Aorta (tissue), 5 donors: ENCODE data around the gene SSH2. TPM values are rescaled to one million over a fixed set of nuclear protein-coding genes. Genes with fewer than 3 reads are reported as not detected.
"Not testable (repeated sequence)": the region's sequence is repeated elsewhere in the genome, so short reads cannot be mapped to it uniquely, and the experiment has no call there.

Experiments used
- ATAC-seq: fragments of 200-7000 bp; cut with Tn5 transposase; one replicate; pipeline ENCODE4 v1.9.1; 2022; ENCODE audit warnings: moderate library complexity; ENCODE audit not compliant: low FRiP score
- DNase-seq, 2 donors: peaks; one replicate each; pipeline ENCODE4 v3.0.0-alpha.2; 2020
- H3K27ac ChIP-seq, 2 donors: one replicate each; pipeline ENCODE4 v1.5.1; 2013; ENCODE audit warnings: low read length in 2 of 2, mild to moderate bottlenecking in 2 of 2, moderate library complexity in 2 of 2, control low read depth in 1 of 2, inconsistent platforms in 1 of 2, low read depth in 1 of 2
- H3K27me3 ChIP-seq, 2 donors: one replicate each; pipeline ENCODE4 v1.6.1; 2013; ENCODE audit warnings: control low read depth in 1 of 2, low read length in 1 of 2, mild to moderate bottlenecking in 1 of 2, moderate library complexity in 1 of 2; ENCODE audit not compliant: insufficient read depth in 2 of 2, control insufficient read depth in 1 of 2
- H3K36me3 ChIP-seq, 2 donors: one replicate each; pipeline ENCODE4 v1.6.1; 2013; ENCODE audit warnings: control low read depth in 1 of 2, low read length in 1 of 2, mild to moderate bottlenecking in 1 of 2; ENCODE audit not compliant: insufficient read depth in 2 of 2, control insufficient read depth in 1 of 2
- H3K4me1 ChIP-seq, 2 donors: one replicate each; pipeline ENCODE4 v1.6.1; 2013; ENCODE audit warnings: low read length in 2 of 2, control low read depth in 1 of 2, mild to moderate bottlenecking in 1 of 2, moderate library complexity in 1 of 2; ENCODE audit not compliant: insufficient read depth in 2 of 2, control insufficient read depth in 1 of 2
- H3K4me3 ChIP-seq, 2 donors: one replicate each; pipeline ENCODE4 v1.5.1; 2013; ENCODE audit warnings: low read length in 2 of 2, control low read depth in 1 of 2, mild to moderate bottlenecking in 1 of 2
- H3K9me3 ChIP-seq: one replicate; pipeline ENCODE4 v1.6.1; 2013; ENCODE audit warnings: mild to moderate bottlenecking, low read length; ENCODE audit not compliant: control insufficient read depth
- WGBS, 2 donors: extraction: QIAGEN DNeasy Blood & Tissue Kit; methylation state at CpG; one replicate each; pipeline ENCODE4 v1.1.7; 2013; 5-methylcytosine and 5-hydroxymethylcytosine counted together
- intact Hi-C, 2 donors: fragments of 100-400 bp; cut with DNase I; formaldehyde crosslinking; loops; one replicate each; pipeline versions ENCODE4 v1.14.2 to v1.15.0; 2022
- polyA plus RNA-seq, 2 donors: library from polyadenylated mRNA; stranded (reverse); fragments of 200-250 nt; gene quantifications; one replicate each; pipeline ENCODE4 v1.2.3, GENCODE V29; 2013
- total RNA-seq, 2 donors: library from RNA; stranded (reverse); fragmentation: NEBNext Ultra II Directional; extraction: Animal tissue kit (Norgen Biotek cat#: 25700); gene quantifications; one replicate each; pipeline ENCODE4 v1.2.1, GENCODE V29; 2021
- donor health status: healthy with polysubstance abuse.
- donor health status: Bipolar disorder and iron deficiency.
- donor health status: DM: no; HTN: no; CAD: no.
- donor health status: DM: no; HTN: no; CAD: no.
- donor health status: DM: yes; HTN: yes; CAD: no.

SSH2 gene
- total and polyA plus RNA-seq, 4 donors: 7.2 to 35.3 (median 30.3) TPM

DNA sequence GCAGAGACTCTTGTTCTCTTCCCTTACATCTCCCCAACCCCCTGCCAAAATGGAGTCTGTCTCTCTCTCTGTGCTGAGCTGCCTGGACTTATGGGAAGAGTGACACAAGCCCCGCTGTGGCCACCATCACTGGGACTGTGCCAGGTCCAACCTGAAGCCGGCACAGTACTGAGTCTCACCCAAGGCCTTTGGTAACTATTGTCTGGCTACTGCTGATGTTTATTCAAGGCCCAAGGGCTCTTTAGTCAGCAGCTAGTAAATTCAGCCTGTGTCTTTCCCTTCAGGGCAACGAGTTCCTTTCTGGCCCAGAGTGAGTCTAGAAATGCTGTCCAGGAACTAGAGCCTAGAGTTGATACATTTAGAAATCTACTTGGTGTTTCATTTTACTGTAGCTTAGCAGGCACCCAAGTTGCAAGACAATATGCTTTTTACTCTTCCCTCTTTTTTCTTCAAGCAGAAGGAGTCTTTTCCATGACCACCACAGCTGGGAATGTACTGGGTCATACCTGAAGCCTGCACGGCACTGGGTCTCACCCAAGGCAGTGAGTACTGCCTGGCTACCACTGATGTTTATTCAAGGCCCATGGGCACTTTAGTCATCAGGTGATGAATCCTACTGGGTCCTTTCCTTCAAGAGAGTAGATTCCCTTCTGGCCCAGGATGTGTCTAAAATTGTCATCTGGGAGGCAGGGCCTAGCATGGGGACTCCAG, 29.1 kb upstream of the SSH2 start:
- DNase-seq (no peak), ATAC-seq (no peak)
- no peaks in the 10 kb centered on the region for H3K36me3 ChIP-seq
- H3K4me1 ChIP-seq: no peaks in the 10 kb centered on the region
- intact Hi-C loops: no loop called here
- peaks cover 2% of the 10 kb centered on the region for H3K9me3 ChIP-seq
- WGBS, 2 donors: 79 to 81% methylated on average over 4 of the region's 4 CpGs
- no peak overlapping the region for H3K4me3 ChIP-seq
- no peaks in the 10 kb centered on the region for H3K27me3 ChIP-seq
- H3K27ac ChIP-seq: no peak overlapping the region

- DNase-seq, ATAC-seq, H3K4me3 ChIP-seq, H3K9me3 ChIP-seq, H3K36me3 ChIP-seq, H3K27ac ChIP-seq, H3K27me3 ChIP-seq, intact Hi-C loops, H3K4me1 ChIP-seq: not testable (repeated sequence)
- WGBS, 2 donors: 96 to 99% methylated on average over 1 of the region's 1 CpG
Observed at GRCh38 chr17:29957488-29957887, 27.5 kb upstream of the SSH2 start.

- H3K27ac ChIP-seq: no peak overlapping the region
- no peak for ATAC-seq
- no peaks in the 10 kb centered on the region for H3K27me3 ChIP-seq
- no peaks in the 10 kb centered on the region for H3K9me3 ChIP-seq
- intact Hi-C loops: no loop called here
- no peaks in the 10 kb centered on the region for H3K36me3 ChIP-seq
- no peak overlapping the region for H3K4me3 ChIP-seq
- no peaks in the 10 kb centered on the region for H3K4me1 ChIP-seq
- no peak for DNase-seq
Observed at GRCh38 chr17:29956225-29956624, 26.2 kb upstream of the SSH2 start.

DNA sequence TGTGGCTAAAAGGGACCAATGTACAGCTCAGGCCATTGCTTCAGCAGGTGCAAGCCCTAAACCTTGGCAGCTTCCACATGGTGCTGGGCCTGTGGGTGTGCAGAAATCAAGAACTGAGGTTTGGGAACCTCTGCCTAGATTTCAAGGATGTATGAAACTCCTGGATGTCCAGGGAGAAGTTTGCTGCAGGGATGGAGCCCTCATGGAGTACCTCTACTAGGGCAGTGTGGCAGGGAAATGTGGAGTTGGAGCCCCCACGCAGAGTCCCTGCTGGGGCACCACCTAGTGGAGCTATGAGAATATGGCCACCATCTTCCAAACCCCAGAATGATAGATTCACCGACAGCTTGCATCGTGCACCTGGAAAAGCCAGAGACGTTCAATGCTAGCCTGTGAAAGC, 24.4 kb upstream of the SSH2 start:
- no peaks in the 10 kb centered on the region for H3K9me3 ChIP-seq
- no peak overlapping the region for H3K4me3 ChIP-seq
- H3K36me3 ChIP-seq: no peaks in the 10 kb centered on the region
- H3K27ac ChIP-seq: no peak overlapping the region
- H3K27me3 ChIP-seq: no peaks in the 10 kb centered on the region
- intact Hi-C loops: no loop called here
- ATAC-seq: no peak
- 84 to 85% methylated on average over 4 of the region's 4 CpGs for WGBS, 2 donors
- H3K4me1 ChIP-seq: no peaks in the 10 kb centered on the region
- DNase-seq: no peak

GRCh38 chr17:29949696-29950095, 19.7 kb upstream of the SSH2 start:
- Histone ChIP-seq H3K36me3 (no peaks in the 10 kb centered on the region), H3K4me3 (no peak overlapping the region), H3K27ac (no peak overlapping the region), H3K9me3 (no peaks in the 10 kb centered on the region), H3K27me3 (no peaks in the 10 kb centered on the region), H3K4me1 (no peaks in the 10 kb centered on the region)
- no peak for DNase-seq
- ATAC-seq: no peak
- intact Hi-C loops: no loop called here

- DNase-seq (no peak), ATAC-seq (no peak)
- Histone ChIP-seq H3K27ac (no peak overlapping the region), H3K4me3 (no peak overlapping the region), H3K27me3 (no peaks in the 10 kb centered on the region), H3K36me3 (no peaks in the 10 kb centered on the region), H3K9me3 (no peaks in the 10 kb centered on the region), H3K4me1 (no peaks in the 10 kb centered on the region)
- intact Hi-C loops: no loop called here
- 53 to 58% methylated on average over 3 of the region's 3 CpGs for WGBS, 2 donors
Observed at GRCh38 chr17:29948448-29949215, 18.6 kb upstream of the SSH2 start.

DNA sequence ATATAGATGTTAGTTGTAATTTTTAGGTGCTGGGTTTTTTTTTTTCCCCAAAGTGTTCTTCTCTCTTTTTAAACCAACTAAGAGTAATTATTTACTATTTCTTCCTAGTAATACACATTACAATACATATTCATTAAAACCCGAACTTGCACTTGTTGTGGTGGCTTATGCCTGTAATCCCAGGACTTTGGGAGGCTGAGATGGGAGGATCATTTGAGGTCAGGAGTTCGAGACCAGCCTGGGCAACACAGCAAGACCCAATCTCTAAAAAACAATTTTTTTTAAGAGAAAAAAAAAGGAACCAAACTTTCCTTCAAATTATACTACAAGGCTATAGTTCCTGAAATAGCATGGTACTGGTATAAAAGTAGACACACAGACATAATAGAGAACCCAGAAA, 15.3 kb upstream of the SSH2 start:
- Histone ChIP-seq H3K27ac (no peak overlapping the region), H3K36me3 (no peaks in the 10 kb centered on the region), H3K4me1 (no peaks in the 10 kb centered on the region), H3K4me3 (no peak overlapping the region), H3K9me3 (no peaks in the 10 kb centered on the region), H3K27me3 (no peaks in the 10 kb centered on the region)
- intact Hi-C loops: no loop called here
- 91 to 93% methylated on average over 2 of the region's 2 CpGs for whole genome bisulfite sequencing, 2 donors
- no peak for ATAC-seq
- no peak for DNase-seq

DNA sequence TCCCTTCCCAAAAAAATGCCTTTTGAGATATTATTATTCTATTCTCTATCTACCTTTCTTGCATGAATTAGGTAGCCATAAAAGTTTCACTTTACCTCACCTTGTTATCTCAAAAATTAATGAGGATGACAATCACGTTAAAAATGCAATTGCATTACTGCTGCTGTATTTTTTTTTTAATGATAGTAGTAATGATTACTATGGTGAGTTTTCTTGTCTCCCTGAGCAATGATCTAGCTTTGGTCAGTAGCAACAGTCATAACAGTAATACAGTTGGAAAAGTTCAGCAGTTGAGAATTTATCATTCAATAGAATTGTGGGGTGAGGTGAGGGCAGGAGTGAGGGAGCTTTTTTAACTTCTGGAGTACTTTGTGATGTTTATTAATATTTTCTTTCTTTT, 11.3 kb upstream of the SSH2 start, which contains the start of gene EFCAB5:
Gene EFCAB5 (plus strand): TSS at position 301 of the 400 bp plus-strand sequence. CDS start 163 bp downstream, outside the sequence.
- intact Hi-C loops: no loop called here
- H3K4me1 ChIP-seq: no peaks in the 10 kb centered on the region
- no peak for ATAC-seq
- H3K27me3 ChIP-seq: no peaks in the 10 kb centered on the region
- H3K9me3 ChIP-seq: no peaks in the 10 kb centered on the region
- no peak within 1 kb of the TSS for H3K27ac ChIP-seq
- no peak within 1 kb of the TSS for H3K4me3 ChIP-seq
- DNase-seq: no peak
- no peaks in the 10 kb centered on the region for H3K36me3 ChIP-seq
- WGBS, 2 donors: 77 to 78% methylated on average over 1 of the region's 1 CpG

DNA sequence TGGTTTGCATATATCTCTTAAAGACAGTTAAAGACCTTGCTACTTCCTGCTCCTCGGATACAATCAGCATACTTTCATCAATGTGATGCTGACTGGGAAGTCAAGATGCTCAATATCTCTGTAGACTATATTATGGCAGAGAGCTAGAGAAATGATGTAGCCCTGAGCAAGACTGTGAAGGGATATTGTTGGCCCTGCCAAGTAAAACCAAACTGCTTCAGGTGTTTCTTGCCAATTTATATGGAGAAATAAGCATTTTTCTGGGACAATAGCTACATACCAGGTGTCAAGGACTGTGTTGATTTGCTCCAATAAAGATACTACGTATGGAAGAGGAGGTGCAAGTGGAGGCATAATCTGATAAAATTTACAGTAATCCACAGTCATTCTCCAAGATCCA, 6.7 kb upstream of the SSH2 start:
- no peak for ATAC-seq
- WGBS, 2 donors: 73 to 76% methylated on average over 2 of the region's 2 CpGs
- H3K36me3 ChIP-seq: no peaks in the 10 kb centered on the region
- no peaks in the 10 kb centered on the region for H3K9me3 ChIP-seq
- H3K27me3 ChIP-seq: no peaks in the 10 kb centered on the region
- H3K27ac ChIP-seq: no peak overlapping the region
- intact Hi-C loops: loop anchor here (10.0 kb wide), 2 partner anchors 158 to 292 kb away; no protein-coding TSS in a partner anchor
- no peak for DNase-seq
- no peaks in the 10 kb centered on the region for H3K4me1 ChIP-seq
- H3K4me3 ChIP-seq: no peak overlapping the region
